ENCODE data around the gene SLC43A1. TPM values are rescaled to one million over a fixed set of nuclear protein-coding genes. Genes with fewer than 3 reads are reported as not detected.

SLC43A1 gene
- polyA plus RNA-seq, 4 donors: 6.7 to 8.8 (median 7.0) TPM

DNA sequence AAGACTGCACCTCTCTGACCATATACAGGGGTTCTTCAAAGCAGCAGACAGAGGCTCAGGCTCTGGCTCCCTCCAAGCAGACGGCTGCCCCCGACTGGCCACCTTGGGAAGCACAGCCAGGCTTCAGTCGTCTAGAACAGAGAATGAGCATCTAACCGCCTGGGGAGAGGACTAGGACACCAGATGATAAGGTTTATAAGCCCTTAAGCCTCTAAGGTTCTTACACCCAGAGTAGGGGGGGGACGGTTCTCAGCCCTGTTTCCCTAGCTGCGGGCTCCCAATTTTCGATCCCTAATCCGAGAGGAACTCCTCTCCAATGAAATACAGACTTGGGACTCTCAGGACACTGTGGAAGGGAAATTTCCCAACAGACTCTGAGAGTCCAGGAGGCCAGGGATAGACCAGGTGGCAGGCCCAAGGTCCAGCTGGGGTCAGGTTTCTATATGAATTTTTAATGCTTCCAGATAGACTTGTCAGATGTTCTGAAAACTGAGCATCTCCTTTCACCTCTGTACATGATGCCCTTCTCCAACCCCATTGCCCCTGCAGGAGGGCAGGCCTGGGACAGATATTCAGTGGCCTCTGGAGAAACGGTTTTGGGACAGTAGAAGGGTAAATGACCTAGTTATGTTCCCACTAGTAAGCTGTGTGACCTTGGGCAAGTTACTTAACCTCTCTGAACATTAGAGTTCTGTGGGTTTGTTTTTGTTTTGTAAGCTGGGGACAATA is 34.9 kb downstream of the SLC43A1 start:
- DNase-seq (ENCODE audit: low read depth in 4 of 4, low spot score in 2 of 4): no peak

DNA sequence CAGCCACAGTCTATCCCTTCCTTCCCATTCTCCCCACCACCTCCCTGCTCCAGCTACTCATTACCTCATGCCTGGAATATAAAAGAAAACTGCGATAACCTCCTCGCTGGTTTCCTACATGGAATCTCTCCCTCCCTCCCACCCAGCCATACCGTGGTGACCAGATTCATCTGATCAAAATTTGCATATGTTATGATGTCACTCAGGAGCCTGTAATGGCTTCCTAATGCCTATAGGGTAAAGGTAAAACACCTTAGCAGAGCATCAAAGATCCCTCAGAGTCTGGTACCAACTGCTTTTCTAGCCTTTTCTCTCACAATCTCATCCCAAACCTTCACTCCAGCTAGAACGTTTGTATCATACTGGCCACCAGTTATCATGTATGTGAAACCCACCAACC is 35.6 kb downstream of the SLC43A1 start:
- DNase-seq (ENCODE audit: low read depth in 4 of 4, low spot score in 2 of 4): no peak

DNA sequence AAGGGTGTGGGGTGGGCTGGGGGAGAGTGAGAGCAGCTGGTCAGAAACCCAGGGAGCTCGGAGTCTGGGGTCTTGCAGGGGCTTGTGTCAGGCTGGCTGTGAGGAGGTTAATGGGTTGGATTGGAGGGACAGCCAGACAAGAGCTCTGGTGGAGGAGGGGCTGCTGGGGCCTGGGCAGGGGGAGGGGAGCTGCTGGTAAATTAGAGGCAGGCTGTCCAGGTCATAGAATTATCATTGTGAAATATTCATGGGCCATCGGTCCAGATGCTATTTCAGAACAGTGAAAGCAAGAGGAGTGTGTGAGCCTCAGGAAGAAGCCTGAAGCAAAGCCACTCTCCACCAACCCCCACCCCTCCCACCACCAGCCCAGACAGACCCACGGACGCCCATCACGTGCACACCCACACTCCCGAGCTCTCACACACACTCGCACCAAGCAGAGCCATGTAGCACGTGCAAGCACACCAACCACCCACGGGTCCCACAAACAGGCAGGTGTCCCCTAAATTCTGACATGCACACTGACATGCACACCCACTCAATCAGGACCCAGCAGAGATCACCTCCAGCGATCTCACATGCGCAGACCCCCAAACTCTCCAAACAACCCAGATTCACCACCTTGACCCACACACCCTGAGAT is 36.4 kb downstream of the SLC43A1 start:
- no peak for DNase-seq (ENCODE audit: low read depth in 4 of 4, low spot score in 2 of 4)

DNA sequence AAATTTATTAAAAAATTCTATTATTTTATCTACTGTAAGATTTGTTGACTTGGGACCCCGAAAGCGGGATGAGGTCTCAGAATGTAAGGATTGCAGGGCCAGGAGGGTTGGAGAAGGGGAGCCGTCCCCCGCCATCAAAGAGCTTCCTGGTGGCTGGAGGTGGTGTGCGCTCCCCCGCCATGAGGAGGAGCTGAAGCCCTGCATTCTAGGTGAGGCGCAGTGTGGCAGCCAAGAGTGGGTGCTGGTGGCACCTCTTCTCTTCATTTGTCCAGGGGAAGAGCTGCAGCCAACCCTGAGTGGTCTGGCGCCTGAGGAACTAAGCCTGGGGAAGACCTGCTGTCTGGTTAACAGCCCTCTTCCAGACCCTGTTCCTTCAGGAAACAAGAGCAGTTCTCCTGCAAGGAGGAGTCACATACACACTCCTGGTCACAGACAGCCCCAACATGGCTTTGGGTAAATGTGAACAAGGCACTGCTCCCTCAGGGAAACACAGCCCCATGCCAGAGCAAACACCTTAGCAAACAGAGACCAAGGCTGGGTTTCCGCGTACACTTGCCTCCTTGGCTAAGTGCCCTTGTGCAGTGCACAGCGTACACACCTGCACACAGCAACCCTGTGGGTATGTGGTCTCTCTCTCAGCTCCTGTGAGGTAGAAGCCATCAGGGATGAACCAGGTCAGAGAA is 37.9 kb downstream of the SLC43A1 start:
- DNase-seq (ENCODE audit: low read depth in 4 of 4, low spot score in 2 of 4): no peak

DNA sequence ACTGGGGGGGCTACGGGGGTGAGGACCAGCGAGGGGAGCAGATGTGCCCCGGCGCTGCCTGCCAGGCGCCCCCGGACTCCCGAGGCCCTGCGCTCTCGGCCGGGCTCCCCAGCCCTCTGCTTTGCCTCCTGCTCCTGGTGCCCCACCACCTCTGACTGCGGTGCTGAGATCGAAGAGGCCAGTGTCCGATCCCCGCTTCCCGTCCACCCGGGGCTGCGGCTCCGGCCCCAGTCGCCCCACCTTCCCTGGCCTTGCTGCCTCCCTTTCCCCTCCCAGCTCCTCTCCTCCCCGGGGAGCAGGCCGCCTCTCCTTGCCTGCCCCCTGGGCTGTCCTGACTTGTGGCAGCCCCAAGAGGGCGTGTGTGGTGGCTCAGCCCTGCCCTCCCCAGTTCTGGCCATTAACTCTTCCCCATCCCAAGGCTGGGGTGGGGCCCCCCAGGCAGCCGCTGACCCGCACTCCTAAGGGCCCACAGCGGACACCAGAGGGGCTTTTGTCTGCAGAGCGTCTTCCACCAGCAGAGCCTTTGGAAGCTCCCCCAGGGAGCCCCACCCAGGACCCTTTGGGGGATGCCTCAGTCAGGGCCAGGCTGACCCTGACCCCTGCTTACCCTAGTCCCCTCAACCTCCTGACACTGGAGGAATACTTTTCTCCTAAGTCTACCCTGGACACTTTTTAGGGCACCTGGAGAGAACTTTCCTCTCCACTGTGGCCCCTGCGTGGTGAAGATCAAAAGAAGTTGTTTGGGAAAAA is 38.6 kb downstream of the SLC43A1 start:
- no peak for DNase-seq (ENCODE audit: low read depth in 4 of 4, low spot score in 2 of 4)

DNA sequence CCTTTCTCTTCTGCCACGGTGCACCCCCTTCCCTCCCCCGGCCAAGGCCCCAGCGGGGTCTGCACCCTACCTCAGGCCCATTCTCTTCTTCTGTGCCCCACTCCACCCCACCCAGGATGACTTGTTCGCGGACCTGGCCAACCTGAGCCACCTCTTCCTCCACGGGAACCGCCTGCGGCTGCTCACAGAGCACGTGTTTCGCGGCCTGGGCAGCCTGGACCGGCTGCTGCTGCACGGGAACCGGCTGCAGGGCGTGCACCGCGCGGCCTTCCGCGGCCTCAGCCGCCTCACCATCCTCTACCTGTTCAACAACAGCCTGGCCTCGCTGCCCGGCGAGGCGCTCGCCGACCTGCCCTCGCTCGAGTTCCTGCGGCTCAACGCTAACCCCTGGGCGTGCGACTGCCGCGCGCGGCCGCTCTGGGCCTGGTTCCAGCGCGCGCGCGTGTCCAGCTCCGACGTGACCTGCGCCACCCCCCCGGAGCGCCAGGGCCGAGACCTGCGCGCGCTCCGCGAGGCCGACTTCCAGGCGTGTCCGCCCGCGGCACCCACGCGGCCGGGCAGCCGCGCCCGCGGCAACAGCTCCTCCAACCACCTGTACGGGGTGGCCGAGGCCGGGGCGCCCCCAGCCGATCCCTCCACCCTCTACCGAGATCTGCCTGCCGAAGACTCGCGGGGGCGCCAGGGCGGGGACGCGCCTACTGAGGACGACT is 39.3 kb downstream of the SLC43A1 start:
- DNase-seq (ENCODE audit: low read depth in 4 of 4, low spot score in 2 of 4): no peak

DNA sequence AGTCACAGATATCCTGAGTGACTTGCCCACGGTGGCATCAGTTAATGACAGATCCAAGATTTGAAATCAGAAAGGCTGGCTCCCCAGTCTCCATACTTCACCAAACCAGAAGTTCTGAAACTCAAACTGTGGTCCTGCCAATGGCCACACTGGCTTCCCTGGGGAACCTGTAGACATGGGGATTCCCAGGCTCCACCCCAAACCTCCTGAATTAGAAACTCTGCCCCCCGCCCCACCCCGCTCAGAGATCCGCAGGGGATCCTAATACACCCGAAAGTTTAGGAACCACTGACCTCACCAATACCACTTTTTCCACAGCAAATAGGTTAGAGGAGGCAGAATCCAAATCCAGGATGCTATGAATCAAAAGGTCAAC is 39.8 kb downstream of the SLC43A1 start:
- DNase-seq (ENCODE audit: low read depth in 4 of 4, low spot score in 2 of 4): no peak

DNA sequence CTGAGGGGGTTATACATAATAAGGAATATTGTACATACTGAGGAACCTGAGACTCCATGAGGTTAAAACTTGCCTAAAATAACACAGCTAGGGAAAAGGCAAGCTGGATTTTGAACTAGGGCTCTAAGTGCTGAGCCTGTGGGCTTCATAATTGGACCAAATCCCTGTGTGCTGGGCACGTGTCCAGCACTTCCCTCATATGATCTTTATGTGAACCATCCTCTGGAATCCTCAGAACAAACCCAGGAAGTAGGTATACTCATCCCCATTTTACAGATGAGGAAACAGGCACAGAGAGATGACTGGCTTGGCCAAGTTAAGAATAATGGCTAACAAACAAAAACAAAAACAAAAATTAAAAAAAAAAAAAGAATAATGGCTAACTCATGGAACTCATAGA is 40.3 kb downstream of the SLC43A1 start:
- DNase-seq (ENCODE audit: low read depth in 4 of 4, low spot score in 2 of 4): no peak

DNA sequence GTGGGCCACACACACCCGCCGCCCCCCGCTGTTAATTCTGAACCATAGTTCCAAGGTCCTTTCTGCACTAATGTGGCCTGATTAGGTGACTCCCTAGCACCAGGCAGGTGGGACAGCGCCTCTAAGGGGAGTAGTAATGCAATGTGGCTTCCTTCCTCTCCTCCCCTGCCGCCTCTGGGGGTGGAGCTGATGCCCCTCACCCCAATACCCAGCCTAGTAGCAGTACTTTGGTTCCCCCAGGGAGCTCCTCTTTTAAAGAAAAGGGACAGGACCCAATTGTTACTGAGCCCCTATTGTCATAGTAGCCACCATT is 40.7 kb downstream of the SLC43A1 start:
- no peak for DNase-seq (ENCODE audit: low read depth in 4 of 4, low spot score in 2 of 4)

DNA sequence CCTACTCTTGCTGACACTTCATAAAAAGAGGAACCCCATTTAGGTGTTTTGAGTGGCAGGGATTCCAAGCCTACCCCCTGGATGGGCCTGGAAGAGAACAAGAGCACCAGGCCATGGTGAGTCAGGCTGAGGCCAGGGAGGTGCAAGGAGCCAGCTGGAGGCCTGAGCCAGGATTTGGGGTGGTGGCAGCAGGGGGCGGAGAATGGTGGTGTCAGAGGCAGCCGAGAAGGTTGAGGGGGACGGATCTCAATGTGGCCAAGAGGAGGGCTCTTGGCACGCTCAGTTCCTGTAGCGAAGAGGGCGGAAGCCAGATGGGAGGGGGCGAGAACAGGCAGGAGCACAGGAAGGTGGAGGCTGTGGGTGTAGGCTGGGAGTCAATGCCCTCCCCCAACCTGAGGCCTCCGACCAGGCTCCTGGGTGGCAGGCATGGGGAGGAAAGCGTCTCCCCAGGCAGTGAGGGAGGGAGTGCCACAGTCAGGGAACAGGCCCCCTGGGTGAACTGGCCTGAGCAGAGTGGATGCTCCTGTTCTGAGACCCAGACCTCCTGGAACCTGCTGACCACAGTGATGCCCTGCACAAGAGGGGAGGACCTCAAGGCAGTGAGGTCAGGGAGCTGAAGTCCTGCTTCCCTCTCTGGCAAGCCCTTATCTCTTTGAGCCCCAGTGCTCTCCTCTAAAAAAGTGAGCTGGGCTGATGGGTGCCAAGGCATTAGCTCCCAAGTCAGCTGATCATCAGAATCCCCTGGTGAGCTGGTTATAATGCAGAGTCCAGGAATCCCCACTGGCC is 41.3 kb downstream of the SLC43A1 start:
- no peak for DNase-seq (ENCODE audit: low read depth in 4 of 4, low spot score in 2 of 4)

DNA sequence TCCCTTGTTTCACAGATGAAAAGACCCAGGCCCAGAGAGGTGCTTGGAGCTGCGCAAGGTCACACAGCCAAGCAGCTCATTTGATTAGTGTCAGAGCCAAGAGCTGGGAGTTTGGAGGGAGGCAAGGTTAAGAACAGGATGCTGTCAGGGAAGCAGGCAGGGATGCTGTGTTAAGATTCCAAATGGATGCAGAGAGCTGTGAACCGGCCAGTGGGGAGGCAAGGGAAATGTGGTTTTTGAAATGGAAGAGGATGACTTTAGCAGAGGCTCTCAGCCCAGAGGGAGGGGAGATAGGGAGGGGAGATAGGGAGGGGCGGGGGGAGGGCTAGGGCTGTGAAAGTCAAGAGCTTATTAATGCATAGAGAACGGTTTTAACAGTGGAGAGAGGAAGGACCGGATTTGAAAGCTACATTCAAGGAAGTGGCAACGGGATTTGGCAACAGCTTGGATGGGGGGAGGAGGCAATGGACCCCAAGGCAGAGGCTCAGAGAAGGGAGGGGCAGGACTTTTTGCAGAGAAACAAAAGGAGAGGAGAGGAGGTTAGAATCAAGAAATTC is 42.1 kb downstream of the SLC43A1 start:
- no peak for DNase-seq (ENCODE audit: low read depth in 4 of 4, low spot score in 2 of 4)

DNA sequence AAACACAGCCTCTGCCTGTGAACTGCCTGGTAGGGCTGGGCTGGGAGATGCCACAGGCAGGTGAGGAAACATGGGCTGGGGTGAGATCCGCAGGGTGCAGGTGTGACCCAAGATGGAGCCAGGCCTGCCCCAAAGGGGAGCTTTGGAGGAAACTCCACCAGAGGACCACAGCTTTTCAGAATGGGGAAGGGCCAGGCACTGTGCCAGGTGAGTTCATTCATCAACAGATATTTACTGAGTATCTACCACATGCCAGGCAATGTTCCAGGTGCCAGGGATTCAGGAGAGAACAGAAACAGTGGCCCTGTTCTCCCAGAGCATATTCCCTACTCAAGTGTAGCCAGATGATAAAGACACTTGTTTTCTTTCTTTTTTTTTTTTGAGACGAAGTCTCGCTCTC is 44.0 kb downstream of the SLC43A1 start:
- no peak for DNase-seq (ENCODE audit: low read depth in 4 of 4, low spot score in 2 of 4)

DNA sequence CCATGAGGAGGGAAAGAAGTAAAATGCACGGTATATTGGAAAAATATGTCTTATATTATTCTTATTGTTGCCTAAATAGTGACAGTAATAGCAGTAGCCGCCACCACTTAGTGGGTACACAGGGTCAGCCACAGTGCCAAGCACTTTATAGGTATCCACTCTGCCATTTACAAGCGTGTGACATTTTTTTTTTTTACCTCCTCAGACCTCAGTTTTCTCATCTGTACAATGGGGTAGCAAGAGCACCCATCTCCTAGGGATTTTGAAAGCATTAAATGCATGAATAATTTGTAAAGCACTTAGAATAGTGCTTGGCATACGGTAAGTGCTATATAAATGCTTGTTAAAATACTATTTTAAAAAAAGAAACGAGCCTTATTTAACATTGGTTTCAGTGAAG is 46.2 kb downstream of the SLC43A1 start:
- DNase-seq (ENCODE audit: low read depth in 4 of 4, low spot score in 2 of 4): no peak

DNA sequence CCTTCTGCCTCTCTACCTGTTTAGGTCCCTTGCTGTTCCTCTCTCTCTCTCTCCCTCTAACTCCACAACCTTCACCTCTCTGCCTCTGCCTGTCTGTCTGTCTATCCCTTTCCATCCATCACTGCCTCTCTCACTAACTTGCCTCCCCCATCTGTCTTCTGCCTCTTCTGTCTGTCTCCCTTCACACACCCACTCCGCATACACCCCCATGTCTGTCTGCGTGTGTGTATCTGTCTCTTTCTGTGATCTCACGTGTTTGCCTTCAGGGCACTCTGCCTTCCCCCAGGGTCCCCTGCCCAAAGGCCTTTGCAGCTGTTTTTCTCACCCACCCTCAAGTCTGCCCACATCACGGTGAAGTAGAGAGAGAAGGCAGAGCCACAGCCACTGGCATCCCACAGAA is 47.2 kb downstream of the SLC43A1 start:
- no peak for DNase-seq (ENCODE audit: low read depth in 4 of 4, low spot score in 2 of 4)

DNA sequence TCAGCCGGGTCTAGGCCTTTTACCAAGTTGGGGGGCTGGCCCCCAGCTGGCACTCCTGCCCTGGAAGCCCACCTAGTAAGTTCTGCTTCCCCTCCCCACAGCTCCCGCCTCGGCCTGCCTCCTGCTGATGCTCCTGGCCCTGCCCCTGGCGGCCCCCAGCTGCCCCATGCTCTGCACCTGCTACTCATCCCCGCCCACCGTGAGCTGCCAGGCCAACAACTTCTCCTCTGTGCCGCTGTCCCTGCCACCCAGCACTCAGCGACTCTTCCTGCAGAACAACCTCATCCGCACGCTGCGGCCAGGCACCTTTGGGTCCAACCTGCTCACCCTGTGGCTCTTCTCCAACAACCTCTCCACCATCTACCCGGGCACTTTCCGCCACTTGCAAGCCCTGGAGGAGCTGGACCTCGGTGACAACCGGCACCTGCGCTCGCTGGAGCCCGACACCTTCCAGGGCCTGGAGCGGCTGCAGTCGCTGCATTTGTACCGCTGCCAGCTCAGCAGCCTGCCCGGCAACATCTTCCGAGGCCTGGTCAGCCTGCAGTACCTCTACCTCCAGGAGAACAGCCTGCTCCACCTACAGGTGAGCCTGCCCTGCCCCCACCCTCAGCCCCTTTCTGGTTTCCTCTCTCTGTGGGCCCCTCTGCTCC is 47.9 kb downstream of the SLC43A1 start:
- no peak for DNase-seq (ENCODE audit: low read depth in 4 of 4, low spot score in 2 of 4)

DNA sequence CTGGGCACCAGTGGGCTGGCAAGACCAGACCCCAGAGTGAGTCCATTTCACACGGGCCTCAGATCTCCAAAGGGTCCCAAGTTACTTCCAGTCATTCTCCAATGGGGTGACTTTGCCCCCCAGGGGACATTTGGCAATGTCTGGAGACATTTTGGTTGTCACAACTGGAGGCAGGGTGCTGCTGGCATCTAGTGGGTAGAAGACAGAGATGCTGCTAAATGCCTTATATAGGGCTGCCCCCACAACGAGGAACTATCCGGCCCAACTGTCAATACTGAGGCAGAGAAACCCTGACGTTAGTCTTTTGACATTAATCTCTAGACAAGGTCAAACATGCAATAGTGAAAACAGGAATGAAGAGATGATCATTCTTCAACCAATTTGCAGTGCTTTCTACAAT is 48.8 kb downstream of the SLC43A1 start:
- no peak for DNase-seq (ENCODE audit: low read depth in 4 of 4, low spot score in 2 of 4)

DNA sequence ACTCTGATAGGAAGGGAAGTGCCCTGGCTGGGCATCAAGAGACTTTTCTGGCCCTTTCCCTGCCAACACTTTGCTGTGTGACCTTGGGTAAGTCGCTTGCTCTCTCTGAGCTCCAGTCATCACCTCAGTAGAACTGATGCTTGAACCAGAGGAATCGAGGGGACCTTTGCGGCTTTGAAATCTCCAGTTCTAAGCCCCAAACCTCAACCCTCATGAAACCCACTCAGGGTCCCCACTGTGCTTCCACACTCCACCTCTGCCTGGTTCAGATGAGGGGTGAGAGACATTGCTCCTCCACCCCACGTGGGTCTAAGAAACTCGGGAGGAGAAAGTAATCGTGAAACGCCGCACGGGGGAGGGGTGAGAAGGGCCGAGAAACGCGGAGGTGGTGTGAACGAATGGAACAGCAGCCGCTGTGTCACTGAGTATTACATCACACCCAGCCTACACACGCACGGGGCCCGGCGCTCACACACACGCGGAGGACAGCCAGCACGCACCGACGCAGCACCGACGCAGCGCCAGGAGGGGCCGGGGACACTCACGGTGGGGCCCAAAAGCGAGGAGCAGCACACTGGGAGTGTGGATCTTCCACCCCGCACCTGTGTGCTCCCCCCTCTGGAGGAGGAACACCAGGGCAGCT is 50.8 kb downstream of the SLC43A1 start:
- no peak for DNase-seq (ENCODE audit: low read depth in 4 of 4, low spot score in 2 of 4)

DNA sequence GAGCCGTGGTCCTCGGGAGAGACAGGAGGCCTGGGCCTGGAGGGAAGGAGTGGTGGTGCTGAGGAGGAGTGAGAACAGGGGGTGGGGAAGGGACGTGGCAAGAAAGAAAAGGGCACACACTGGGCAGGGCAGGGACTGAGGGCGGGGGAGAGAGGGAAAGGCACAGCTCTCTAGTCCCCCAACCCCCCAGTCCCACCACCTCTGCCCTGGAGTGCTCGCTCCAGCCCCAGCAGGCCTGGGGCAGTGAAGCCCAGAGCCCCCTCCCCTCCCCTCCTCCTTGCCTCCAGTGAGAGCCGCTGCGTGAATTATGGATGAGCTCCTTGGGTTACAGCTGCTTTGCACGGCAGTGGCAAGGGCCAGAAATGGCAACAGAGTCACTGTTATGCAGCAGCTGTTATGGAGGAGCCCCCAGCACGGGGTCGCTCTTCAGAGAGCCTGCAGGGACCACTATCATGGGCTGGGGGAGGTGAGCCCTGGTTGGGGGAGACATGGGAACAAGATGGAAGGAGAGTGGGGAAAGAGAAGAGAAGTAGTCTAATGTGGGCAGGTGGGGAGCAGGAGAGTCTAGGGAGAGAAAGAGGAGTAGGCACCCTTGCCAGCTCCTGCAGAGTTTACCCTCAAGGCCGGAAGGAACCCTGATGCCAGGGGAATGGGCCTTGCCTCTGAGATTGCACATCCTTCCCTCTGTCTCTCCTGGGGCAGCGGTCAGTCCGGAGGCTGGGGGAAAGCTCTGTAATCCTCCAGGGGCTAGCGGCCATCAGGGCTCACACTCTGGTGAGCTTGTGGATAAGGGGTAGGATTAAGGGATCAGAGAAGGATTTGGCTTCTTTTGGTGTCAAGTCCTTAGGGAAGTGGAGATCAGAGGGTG is 51.6 kb downstream of the SLC43A1 start:
- DNase-seq (ENCODE audit: low read depth in 4 of 4, low spot score in 2 of 4): no peak

Measured in left renal cortex interstitium (tissue), 4 donors.